DMS53 treated with DMSO at 0.1 percent for 48 hours (cell line): ENCODE results near the gene LMOD3.

Source experiments
- DNase-seq: peaks from one replicate; lab custom pipeline; 2025; ENCODE audit not compliant: unreplicated experiment; lab: John Stamatoyannopoulos, UW

LMOD3 gene

DNA sequence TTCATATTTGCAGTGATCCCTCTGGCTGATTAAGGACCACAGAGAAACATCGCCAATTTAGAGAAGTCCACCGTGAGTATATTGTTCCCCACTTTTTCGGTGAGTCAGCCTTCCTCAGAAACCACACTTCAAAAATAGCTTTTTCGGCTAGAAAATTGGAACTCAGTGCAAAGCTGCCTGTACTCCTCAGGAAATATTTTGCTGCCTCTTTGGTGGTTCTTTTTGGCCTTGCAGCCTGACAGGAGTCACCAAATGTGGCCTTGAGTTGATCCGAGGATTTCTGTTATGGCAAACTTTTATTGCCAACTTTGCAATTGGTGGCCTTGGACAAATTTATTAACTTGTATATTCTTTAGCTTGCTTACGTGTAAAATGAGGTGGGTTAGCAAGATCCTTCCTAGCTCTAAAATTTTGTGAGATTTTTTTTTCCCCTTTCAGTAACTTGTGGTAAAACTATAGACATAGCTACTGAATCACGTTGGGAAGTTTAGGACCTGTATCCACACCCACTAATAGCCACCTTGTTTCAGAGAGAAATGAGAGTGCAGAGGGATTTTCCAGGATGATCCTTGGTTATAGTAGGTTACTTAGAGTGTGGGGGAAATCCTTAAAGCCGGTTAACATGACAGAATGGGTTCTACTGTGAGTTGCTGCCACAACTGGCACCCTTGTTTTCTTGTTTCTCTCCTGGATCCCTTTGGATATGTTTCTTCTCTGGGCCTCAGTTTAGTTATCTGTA is 27.8 kb downstream of the LMOD3 start:
- DNase-seq = no peak

GRCh38 chr3:69092030-69092516 is 30.3 kb downstream of the LMOD3 start:
- DNase-seq = no peak

DNA sequence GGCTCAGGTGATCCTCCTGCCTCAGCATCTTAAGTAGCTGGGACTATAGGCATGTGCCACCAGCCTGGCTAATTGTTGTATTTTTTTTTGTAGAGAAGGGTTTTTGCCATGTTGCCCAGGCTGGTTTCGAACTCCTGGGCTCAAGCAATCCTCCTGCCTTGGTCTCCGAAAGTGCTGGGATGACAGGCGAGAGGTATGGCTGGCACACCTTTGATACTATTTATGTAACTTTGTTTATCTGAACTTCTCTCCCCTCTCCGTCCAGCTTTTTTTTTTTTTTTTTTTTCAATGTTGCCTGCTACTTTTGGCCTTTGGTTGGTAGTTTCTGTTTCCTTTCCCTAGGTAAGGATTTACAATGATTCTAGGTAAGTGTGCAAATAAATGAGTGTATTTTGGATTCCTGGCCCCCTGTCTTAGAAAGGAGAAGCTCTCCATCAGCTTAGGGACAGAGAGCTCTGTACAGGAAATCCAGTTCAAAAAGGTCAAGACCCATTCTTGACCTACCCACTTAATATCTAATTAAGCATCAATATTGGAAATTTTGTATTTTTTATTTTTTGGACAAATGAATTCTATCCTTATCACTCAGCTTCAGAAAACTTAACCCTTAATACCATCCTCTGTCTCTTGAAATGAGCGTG is 30.9 kb downstream of the LMOD3 start:
- no peak for DNase-seq

DNA sequence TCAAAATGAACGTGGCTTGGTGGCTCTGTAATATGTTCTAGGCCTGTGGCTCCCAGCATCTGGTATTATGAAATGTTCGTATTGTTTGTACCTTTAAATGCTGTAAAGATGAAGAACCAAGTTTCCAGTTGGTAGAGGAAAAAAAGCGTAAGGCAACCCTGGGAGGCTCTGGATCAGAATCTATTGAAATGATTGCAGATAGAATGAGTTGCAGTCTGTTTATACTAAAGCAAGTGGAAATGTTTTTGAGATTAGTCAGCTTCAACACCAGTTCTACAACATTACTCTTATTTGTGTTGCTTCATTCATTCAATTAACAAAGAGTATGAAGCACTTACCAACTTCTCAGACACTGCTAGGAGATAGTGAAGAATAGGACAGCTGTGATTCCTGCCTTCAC is 32.4 kb downstream of the LMOD3 start:
- DNase-seq = no peak

- no peak for DNase-seq
Observed at GRCh38 chr3:69088063-69088462, 34.3 kb downstream of the LMOD3 start.

- DNase-seq = no peak
Observed at GRCh38 chr3:69087030-69087791, 35.2 kb downstream of the LMOD3 start.

- no peak for DNase-seq
Observed at GRCh38 chr3:69085833-69086722, 36.3 kb downstream of the LMOD3 start.

GRCh38 chr3:69085168-69085832 is 37.1 kb downstream of the LMOD3 start:
- no peak for DNase-seq

DNA sequence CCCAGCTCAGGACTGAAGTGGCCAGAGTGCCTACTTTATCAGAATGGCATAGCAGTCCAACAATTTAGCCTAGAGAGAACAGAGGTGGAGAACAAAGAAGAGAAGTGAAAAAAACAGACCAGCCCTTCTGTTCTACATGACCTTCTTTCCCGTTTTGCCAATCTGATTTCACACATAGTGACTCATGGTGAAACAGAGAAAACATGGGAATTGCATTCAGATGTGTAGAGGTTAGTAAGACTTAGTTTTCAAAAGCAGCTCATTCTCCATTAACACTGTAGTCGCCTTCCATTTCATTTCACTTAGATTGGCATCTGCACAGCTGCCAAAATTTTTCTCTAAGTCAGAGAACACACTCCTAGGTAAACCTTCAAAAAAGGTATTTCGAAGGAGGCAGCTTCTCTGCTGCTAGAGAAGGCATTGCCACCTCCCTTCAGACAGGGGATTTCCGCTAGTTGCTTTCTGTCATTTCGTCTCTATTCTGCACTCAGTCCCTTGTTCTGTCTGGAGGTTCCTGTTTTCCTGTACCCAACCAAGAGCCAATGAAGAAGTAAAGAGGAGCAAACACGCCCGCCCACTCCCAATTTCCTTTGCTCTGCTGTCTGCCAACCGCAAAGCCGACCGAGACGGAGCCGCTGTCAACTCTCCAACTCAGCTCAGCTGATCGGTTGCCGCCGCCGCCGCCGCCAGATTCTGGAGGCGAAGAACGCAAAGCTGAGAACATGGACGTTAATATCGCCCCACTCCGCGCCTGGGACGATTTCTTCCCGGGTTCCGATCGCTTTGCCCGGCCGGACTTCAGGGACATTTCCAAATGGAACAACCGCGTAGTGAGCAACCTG is 37.8 kb downstream of the LMOD3 start, which contains the start of gene ARL6IP5:
TSS of gene ARL6IP5 (plus strand) at position 612 of the 842 bp plus-strand sequence. CDS start at position 723, 111 bp downstream.
- peak; percentile 54 for DNase-seq

- DNase-seq = no peak
Observed at GRCh38 chr3:69082805-69083204, 39.6 kb downstream of the LMOD3 start.

DNA sequence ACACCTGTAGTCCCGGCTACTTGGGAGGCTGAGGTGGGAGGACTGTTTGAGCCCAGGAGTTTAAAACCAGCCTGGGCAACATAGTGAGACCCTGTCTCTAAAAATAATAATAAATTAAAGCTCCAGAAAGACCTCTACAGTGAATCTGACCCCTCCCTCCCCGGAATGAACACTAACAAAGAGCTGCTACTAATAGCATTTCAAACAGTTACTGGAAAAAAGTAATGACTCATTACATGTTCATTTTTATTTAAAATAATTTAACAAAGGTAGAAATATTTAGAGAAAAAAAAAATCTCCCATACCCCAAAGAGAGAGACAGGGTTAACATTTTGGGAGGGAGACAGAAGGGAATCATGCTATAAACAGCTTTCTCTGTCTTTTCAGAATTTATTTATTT is 40.0 kb downstream of the LMOD3 start:
- no peak for DNase-seq

GRCh38 chr3:69081583-69082262 is 40.7 kb downstream of the LMOD3 start:
- no peak for DNase-seq

GRCh38 chr3:69080233-69080920 is 42.0 kb downstream of the LMOD3 start, which contains the start of gene UBA3:
Gene UBA3 (minus strand): TSS chr3:69080365. CDS start chr3:69080353, 12 bp downstream.
- DNase-seq = peak; percentile 8

DNA sequence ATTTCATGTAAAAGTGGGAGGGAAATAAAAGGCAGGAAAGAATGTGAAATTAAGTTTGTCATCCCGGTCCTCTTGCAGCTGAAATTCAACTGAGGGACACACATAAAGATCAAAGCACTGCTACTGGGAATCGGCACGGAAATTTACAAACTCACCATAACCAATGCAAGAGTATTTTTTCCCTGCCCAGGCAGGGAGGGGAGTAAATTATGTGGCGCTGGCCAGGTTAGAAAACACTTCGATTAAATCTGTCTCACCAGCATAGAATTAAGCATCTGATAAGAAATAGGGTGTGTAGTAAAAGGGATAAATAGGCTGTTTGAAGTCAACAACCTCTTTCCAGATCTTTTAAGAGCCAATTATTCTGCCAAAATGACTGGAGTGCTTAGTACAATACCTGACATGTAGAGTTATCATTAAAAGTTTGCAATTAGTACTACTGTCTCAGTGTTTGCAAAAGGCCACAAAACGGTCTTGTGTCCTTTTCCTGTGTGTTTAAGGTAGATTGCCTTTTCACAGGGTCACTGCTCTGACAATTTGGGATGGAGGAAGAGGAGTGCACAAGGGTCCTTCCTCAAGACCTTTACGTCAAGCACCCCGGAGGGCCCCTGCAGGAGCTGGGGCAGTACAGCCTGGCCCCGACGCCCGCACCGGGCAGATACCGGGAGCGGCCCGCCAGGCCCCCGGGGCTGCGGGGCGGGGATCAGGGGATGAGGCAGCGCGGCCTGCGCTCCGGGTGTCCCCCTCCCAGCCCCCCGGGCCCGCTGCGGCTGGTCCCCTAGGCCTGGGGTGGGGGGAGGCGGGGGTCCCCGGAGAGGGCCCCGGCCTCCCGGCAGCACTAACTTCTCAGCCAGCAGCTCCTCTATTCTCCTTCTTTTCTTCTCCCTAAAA is 42.9 kb downstream of the LMOD3 start:
- no peak for DNase-seq

DNA sequence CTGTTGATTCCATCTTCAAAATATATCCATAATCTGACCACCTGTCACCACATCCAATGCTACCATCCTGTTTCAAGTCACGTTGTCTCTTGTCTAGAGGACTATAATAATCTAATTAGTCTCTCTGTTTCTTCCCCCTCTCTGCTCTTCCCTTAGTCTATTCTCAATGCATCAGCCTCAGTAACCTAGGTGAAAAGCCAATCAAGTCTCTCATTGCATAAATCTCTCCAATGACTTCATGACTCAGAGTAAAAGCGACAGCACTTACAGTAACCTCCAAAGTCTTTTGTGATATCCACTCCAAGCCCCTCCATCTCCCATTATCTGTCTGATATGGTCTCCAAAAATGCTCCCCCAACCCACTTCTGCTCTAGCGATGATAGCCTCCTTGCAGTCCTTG is 49.5 kb downstream of the LMOD3 start:
- DNase-seq = no peak

- DNase-seq = no peak
Observed at GRCh38 chr3:69066121-69066520, 56.3 kb downstream of the LMOD3 start.
